Ovary (tissue), 9 donors: ENCODE results near the gene HSD17B1. TPM values are rescaled to one million over a fixed set of nuclear protein-coding genes. Genes with fewer than 3 reads are reported as not detected.

Experiments used
- DNase-seq, 5 donors: peaks; one replicate each; pipeline ENCODE4 v3.0.0-alpha.2; 2019 to 2020
- H3K27ac ChIP-seq, 2 donors: fragments of 200-600 bp; one replicate each; pipeline versions ENCODE4 v1.5.1 to v1.8.0; 2019 to 2022
- H3K27me3 ChIP-seq: fragments of 200-600 bp; one replicate; pipeline ENCODE4 v1.8.0; 2022
- H3K36me3 ChIP-seq: fragments of 200-600 bp; sonication (generic); one replicate; pipeline ENCODE4 v1.5.1; 2019
- H3K4me1 ChIP-seq: one replicate; pipeline ENCODE4 v1.8.1; 2013; ENCODE audit warnings: mild to moderate bottlenecking, moderate library complexity; ENCODE audit not compliant: insufficient read depth
- H3K4me3 ChIP-seq: fragments of 200-600 bp; sonication (generic); one replicate; pipeline ENCODE4 v1.5.1; 2017
- H3K9me3 ChIP-seq, 2 donors: fragments of 200-600 bp in 1 of 2; sonication (generic) in 1 of 2; one replicate each; pipeline versions ENCODE4 v1.5.1 to v1.8.1; 2013 to 2019; ENCODE audit warnings: mild to moderate bottlenecking in 1 of 2, moderate library complexity in 1 of 2
- EP300 ChIP-seq: sonication (generic); formaldehyde crosslinking; IDR thresholded peaks from one replicate; pipeline ENCODE4 v1.6.1; 2017; ENCODE audit warnings: antibody characterized with exemption
- POLR2A ChIP-seq: fragments of 450-650 bp; IDR thresholded peaks from one replicate; pipeline ENCODE4 v1.6.1; 2017; ENCODE audit warnings: antibody characterized with exemption, mild to moderate bottlenecking, moderate library complexity
- WGBS, 3 donors: extraction: QIAGEN DNeasy Blood & Tissue Kit in 1 of 3; methylation state at CpG; one replicate each; pipeline versions ENCODE4 v1.1.5 to v1.1.7; 2013 to 2017; 5-methylcytosine and 5-hydroxymethylcytosine counted together
- intact Hi-C, 4 donors: fragments of 100-400 bp; cut with DNase I; formaldehyde crosslinking; loops; one replicate each; pipeline versions ENCODE4 v1.11.0 to v1.15.1; 2022 to 2023
- polyA plus RNA-seq, 2 donors: library from polyadenylated mRNA; stranded (reverse); fragments of 200-250 nt in 1 of 2; fragments of 350-450 nt in 1 of 2; fragmentation: Illumina TruSeq in 1 of 2; extraction: RNeasy Lipid Tissue Mini Kit (QIAGEN cat#74804) in 1 of 2; gene quantifications; one replicate each; pipeline ENCODE4 v1.2.3, GENCODE V29; 2013 to 2014
- total RNA-seq, 7 donors: library from RNA; depleted of rRNA in 2 of 7; stranded (reverse); fragments of >200 nt in 2 of 7; fragmentation: NEBNext Ultra II Directional in 3 of 7; extraction: Animal tissue kit (Norgen Biotek cat#: 25700) in 3 of 7; gene quantifications; one replicate each; pipeline versions ENCODE4 v1.1.0 to v1.2.4, GENCODE V29; 2016 to 2023
- TF ChIP-seq, protein P1 (sequence below), 3 donors: fragments of 450-650 bp in 2 of 3; fragments of 200-600 bp in 1 of 3; IDR thresholded peaks; one replicate each; pipeline versions ENCODE4 v1.5.1 to v1.8.0; 2016 to 2022; ENCODE audit warnings: antibody characterized with exemption in 3 of 3, mild to moderate bottlenecking in 1 of 3
- donor health status: DM: no; HTN: no; CAD: no; lungs with moderate emphysema.
- donor health status: DM: no; HTN: no; CAD: no.
- donor health status: Bipolar disorder and iron deficiency.
- donor health status: DM: yes; HTN: yes; CAD: no.
- donor health status: DM: no; HTN: no; CAD: no.
- donor health status: DM: yes; HTN: yes; CAD: no.

The HSD17B1 gene
- total and polyA plus RNA-seq, 9 donors, result 2.1 to 18.1 (median 6.5) TPM

- H3K36me3 ChIP-seq, result no peaks in the 10 kb centered on the region
- no peak overlapping the region for H3K27ac ChIP-seq
Measured at GRCh38 chr17:42509841-42510240, 42.9 kb upstream of the HSD17B1 start.

GRCh38 chr17:42512246-42512645, 40.5 kb upstream of the HSD17B1 start:
- no peak for TF ChIP-seq EP300
- TF ChIP-seq, protein P1, sequence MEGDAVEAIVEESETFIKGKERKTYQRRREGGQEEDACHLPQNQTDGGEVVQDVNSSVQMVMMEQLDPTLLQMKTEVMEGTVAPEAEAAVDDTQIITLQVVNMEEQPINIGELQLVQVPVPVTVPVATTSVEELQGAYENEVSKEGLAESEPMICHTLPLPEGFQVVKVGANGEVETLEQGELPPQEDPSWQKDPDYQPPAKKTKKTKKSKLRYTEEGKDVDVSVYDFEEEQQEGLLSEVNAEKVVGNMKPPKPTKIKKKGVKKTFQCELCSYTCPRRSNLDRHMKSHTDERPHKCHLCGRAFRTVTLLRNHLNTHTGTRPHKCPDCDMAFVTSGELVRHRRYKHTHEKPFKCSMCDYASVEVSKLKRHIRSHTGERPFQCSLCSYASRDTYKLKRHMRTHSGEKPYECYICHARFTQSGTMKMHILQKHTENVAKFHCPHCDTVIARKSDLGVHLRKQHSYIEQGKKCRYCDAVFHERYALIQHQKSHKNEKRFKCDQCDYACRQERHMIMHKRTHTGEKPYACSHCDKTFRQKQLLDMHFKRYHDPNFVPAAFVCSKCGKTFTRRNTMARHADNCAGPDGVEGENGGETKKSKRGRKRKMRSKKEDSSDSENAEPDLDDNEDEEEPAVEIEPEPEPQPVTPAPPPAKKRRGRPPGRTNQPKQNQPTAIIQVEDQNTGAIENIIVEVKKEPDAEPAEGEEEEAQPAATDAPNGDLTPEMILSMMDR (IDR thresholded peaks at IDR 0.05), result no peak
- TF ChIP-seq POLR2A, result no peak
- no peak overlapping the region for H3K4me3 ChIP-seq
- no peaks in the 10 kb centered on the region for H3K27me3 ChIP-seq
- DNase-seq, result no peak
- peaks cover 36% of the 10 kb centered on the region for H3K4me1 ChIP-seq
- H3K9me3 ChIP-seq, result no peaks in the 10 kb centered on the region
- 29 to 44% (median 31%) methylated on average over 9 of the region's 9 CpGs for WGBS, 3 donors
- H3K36me3 ChIP-seq, result no peaks in the 10 kb centered on the region
- peak overlapping the region; percentile 75 to 77 for H3K27ac ChIP-seq
- intact Hi-C loops, result loop anchor here in 3 of 4 donors (5.0 to 10.0 kb wide), 4 partner anchors 50 to 90 kb away; partner anchors contain the start of gene CAVIN1 (in 2 of the 3)

More at GRCh38 chr17:42509841-42510240, 42.9 kb upstream of the HSD17B1 start:
- intact Hi-C loops, result loop anchor here in 3 of 4 donors (5.0 to 10.0 kb wide), 4 partner anchors 48 to 88 kb away; partner anchors contain the start of gene CAVIN1 (in 2 of the 3)
- 80 to 98% (median 89%) methylated on average over 2 of the region's 2 CpGs for WGBS, 3 donors
- TF ChIP-seq EP300 (no peak), POLR2A (no peak)
- TF ChIP-seq, protein P1 (IDR thresholded peaks at IDR 0.05), result no peak
- peaks cover 25% of the 10 kb centered on the region for H3K4me1 ChIP-seq
- no peaks in the 10 kb centered on the region for H3K27me3 ChIP-seq
- no peaks in the 10 kb centered on the region for H3K9me3 ChIP-seq
- H3K4me3 ChIP-seq, result no peak overlapping the region
- DNase-seq, result no peak

DNA sequence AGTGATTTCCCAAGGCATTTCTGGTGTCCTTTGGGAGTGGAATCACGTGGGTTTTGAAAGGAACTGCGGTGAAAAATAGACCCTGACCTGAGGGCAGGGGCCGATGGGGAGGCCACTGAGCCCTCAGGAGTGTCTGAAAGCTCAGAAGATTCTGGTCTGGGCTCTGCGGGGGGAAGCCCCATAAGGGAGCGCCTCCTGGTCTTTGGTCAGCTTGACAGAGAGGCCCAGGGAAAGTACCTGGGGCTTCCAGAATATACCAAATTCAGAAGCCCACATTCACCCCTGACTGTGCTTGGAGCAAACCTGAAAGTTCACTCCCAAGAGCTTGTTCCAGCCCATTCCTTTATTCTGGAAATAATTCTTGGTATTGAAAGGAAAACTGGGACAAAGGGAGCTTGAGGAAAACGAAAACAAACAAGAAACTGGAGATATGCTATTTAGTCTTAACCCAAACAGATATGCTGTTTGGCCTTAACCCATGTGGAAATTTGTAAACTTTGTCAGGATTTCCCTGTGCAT, 39.9 kb upstream of the HSD17B1 start:
- Histone ChIP-seq H3K4me1 (peaks cover 37% of the 10 kb centered on the region), H3K27me3 (no peaks in the 10 kb centered on the region), H3K36me3 (no peaks in the 10 kb centered on the region), H3K27ac (peak overlapping the region; percentile 75 to 77), H3K9me3 (no peaks in the 10 kb centered on the region), H3K4me3 (no peak overlapping the region)
- DNase-seq, result peak; percentile 54 to 71 (median 57)
- TF ChIP-seq EP300 (no peak), POLR2A (no peak)
- TF ChIP-seq, protein P1 (IDR thresholded peaks at IDR 0.05), result no peak
- WGBS, 3 donors, result 0 to 7% (median 6%) methylated on average over 6 of the region's 6 CpGs
- intact Hi-C loops, result loop anchor here in 3 of 4 donors (5.0 to 10.0 kb wide), 4 partner anchors 50 to 90 kb away; partner anchors contain the start of gene CAVIN1 (in 2 of the 3)

DNA sequence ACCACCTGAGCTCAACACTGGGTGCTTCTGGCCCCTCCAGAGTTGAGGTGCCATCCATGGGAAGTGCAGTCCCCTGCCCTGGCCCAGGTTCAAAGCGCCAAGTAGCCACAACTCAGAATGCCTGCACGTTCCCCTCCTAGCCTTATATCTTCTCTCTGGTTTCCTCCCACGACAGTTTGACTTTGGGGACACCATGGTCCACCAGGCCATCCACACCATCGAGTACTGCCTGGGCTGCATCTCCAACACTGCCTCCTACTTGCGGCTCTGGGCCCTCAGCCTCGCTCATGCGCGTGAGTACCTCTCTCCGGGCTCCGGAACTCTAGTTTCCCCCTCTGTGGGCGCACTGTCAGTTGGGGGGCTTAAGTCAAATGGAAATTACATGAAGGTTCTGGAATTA, 39.0 kb upstream of the HSD17B1 start:
- Histone ChIP-seq H3K4me1 (peaks cover 45% of the 10 kb centered on the region), H3K36me3 (no peaks in the 10 kb centered on the region), H3K9me3 (no peaks in the 10 kb centered on the region), H3K27me3 (no peaks in the 10 kb centered on the region), H3K4me3 (no peak overlapping the region), H3K27ac (peak overlapping the region; percentile 63 to 75)
- peak in 1 of 5 donors; percentile 37 for DNase-seq
- intact Hi-C loops, result loop anchor here in 3 of 4 donors (5.0 to 10.0 kb wide), 4 partner anchors 51 to 91 kb away; partner anchors contain the start of gene CAVIN1 (in 2 of the 3)
- WGBS, 3 donors, result 85 to 88% (median 86%) methylated on average over 11 of the region's 11 CpGs
- TF ChIP-seq, protein P1 (IDR thresholded peaks at IDR 0.05), result no peak
- TF ChIP-seq EP300, result no peak
- no peak for TF ChIP-seq POLR2A
